Muscle layer of duodenum (tissue), 2 donors: Measurements from ENCODE around the gene MITD1.
"Not testable (repeated sequence)": the region's sequence is repeated elsewhere in the genome, so short reads cannot be mapped to it uniquely, and the experiment has no call there.

Experiments
- H3K27ac ChIP-seq: one replicate; pipeline ENCODE4 v1.7.0; 2013; ENCODE audit warnings: mild to moderate bottlenecking, low read length
- H3K27me3 ChIP-seq: one replicate; pipeline ENCODE4 v1.7.0; 2013; ENCODE audit warnings: low read depth, mild to moderate bottlenecking, control low read depth, low read length
- H3K36me3 ChIP-seq, 2 donors: one replicate each; pipeline ENCODE4 v1.7.0; 2013; ENCODE audit warnings: low read length in 2 of 2, control low read depth in 1 of 2, mild to moderate bottlenecking in 1 of 2; ENCODE audit not compliant: insufficient read depth in 2 of 2, control insufficient read depth in 1 of 2
- H3K4me1 ChIP-seq, 2 donors: one replicate each; pipeline ENCODE4 v1.7.0; 2013; ENCODE audit warnings: low read length in 2 of 2, mild to moderate bottlenecking in 2 of 2, control low read depth in 1 of 2, moderate library complexity in 1 of 2; ENCODE audit not compliant: insufficient read depth in 2 of 2, control insufficient read depth in 1 of 2
- H3K4me3 ChIP-seq, 2 donors: one replicate each; pipeline ENCODE4 v1.7.0; 2013; ENCODE audit warnings: low read length in 2 of 2, low read depth in 1 of 2, mild to moderate bottlenecking in 1 of 2
- H3K9me3 ChIP-seq, 2 donors: one replicate each; pipeline ENCODE4 v1.7.0; 2013; ENCODE audit warnings: low read length in 2 of 2, control low read depth in 1 of 2, mild to moderate bottlenecking in 1 of 2; ENCODE audit not compliant: control insufficient read depth in 1 of 2
- donor health status: healthy.

The MITD1 gene

DNA sequence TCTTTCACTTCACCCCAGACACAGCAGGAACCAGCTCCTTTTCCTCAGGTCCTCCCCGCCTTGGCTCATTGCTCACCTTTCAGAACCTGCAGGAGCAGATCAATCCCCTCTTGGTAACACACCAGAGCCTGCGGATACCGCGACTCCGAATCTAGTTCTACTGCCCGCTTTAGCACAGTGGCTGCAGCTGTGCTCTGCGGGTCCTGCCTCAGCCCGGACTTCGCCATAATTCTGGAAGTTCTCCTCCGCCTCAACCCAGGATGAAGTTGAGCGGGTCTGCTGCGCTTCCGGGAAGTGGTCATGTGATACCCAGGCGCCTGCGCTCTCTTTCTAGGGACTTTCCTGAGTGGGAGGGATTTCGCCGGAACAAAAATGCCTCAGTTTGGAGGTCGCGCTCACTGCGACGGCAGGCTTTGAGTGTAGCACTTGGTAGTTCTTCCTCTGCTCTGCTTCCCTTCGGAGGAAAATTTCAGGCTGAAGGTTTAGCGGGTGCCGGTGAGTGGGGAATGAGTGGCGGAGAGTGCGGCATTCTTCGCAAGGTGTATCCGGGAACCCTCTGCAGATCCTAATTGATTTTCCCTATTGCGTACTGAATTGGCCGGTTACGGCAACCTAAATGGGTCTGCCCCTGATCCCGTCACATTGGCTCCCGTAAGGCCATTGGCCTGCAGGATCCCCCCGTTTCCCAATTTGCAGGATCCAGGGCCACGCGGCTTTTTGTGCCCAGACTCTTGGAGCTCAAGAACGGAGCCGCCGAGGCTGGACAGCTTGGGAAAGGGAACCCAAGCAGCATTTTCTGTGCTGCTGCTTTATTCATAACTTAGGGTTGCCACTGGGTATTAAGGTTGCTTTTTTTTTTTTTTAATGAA, at the start of gene MITD1, which contains the start of gene MRPL30:
Gene MITD1, minus strand, starts transcription at position 304 of the 869 bp plus-strand sequence. Its CDS starts 77 bp downstream, at position 227.
Gene MRPL30, plus strand, starts transcription at position 430 of the 869 bp plus-strand sequence. CDS start 5,020 bp downstream, outside the sequence.
- peak within 1 kb of the TSS; percentile 92 to 98 for H3K4me3 ChIP-seq
- H3K27me3 ChIP-seq = no peaks in the 10 kb centered on the region
- no peaks in the 10 kb centered on the region for H3K9me3 ChIP-seq
- H3K27ac ChIP-seq = peak within 1 kb of the TSS; percentile 85
- peaks cover 11 to 52% of the 10 kb centered on the region in 2 donors for H3K4me1 ChIP-seq
- no peaks in the 10 kb centered on the region for H3K36me3 ChIP-seq

- Histone ChIP-seq H3K9me3 (no peaks in the 10 kb centered on the region), H3K27ac (no peak overlapping the region), H3K27me3 (no peaks in the 10 kb centered on the region), H3K4me1 (no peaks in the 10 kb centered on the region), H3K4me3 (no peak overlapping the region), H3K36me3 (peaks cover 0 to 12% of the 10 kb centered on the region in 2 donors)
These were observed 37.2 kb upstream of the MITD1 start for GRCh38 chr2:99217929-99218501.

GRCh38 chr2:99216096-99216495, 35.2 kb upstream of the MITD1 start:
- no peak overlapping the region for H3K4me3 ChIP-seq
- no peaks in the 10 kb centered on the region for H3K4me1 ChIP-seq
- H3K27ac ChIP-seq = no peak overlapping the region
- no peaks in the 10 kb centered on the region for H3K9me3 ChIP-seq
- H3K36me3 ChIP-seq = peaks cover 0 to 12% of the 10 kb centered on the region in 2 donors
- H3K27me3 ChIP-seq = no peaks in the 10 kb centered on the region

GRCh38 chr2:99205491-99205890, 24.6 kb upstream of the MITD1 start:
- peaks cover 0 to 2% of the 10 kb centered on the region in 2 donors for H3K9me3 ChIP-seq
- no peak overlapping the region for H3K27ac ChIP-seq
- no peaks in the 10 kb centered on the region for H3K27me3 ChIP-seq
- no peaks in the 10 kb centered on the region for H3K36me3 ChIP-seq
- H3K4me3 ChIP-seq = no peak overlapping the region
- no peaks in the 10 kb centered on the region for H3K4me1 ChIP-seq

DNA sequence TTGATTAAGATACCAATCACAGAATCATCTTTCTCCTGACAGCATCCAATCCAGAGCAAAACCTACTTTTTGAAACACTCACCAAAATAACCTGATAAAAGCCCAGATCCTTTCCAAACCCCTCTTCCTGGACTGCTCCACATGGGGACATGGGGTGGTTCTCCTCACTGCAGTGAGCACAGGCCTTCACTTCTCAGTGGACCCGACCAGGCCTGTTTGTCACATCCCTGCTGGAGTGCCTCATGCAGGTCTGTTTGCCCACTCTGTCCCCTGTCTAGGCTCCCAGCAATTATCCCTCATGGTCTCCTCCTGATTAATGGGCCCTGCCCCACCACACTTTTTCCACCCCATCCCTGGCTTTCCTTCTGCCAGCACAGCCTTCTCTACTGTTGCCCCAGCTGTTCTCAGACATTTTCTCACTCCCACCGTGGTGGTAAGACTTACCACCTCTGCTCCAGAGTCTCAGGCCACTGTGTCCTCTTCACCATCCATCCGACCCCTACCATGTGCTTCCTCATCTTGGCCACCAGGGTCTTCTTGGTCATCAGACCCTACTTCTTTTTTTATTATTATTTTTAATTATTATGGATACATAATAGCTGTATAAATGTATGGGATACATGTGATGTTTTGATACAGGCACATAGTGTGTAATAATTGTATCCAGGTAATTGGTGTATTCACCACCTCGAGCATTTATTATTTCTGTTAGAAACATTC, 21.3 kb upstream of the MITD1 start:
- Histone ChIP-seq H3K4me1 (no peaks in the 10 kb centered on the region), H3K4me3 (no peak overlapping the region), H3K27me3 (no peaks in the 10 kb centered on the region), H3K9me3 (no peaks in the 10 kb centered on the region), H3K36me3 (peaks cover 9 to 12% of the 10 kb centered on the region in 2 donors), H3K27ac (no peak overlapping the region)

DNA sequence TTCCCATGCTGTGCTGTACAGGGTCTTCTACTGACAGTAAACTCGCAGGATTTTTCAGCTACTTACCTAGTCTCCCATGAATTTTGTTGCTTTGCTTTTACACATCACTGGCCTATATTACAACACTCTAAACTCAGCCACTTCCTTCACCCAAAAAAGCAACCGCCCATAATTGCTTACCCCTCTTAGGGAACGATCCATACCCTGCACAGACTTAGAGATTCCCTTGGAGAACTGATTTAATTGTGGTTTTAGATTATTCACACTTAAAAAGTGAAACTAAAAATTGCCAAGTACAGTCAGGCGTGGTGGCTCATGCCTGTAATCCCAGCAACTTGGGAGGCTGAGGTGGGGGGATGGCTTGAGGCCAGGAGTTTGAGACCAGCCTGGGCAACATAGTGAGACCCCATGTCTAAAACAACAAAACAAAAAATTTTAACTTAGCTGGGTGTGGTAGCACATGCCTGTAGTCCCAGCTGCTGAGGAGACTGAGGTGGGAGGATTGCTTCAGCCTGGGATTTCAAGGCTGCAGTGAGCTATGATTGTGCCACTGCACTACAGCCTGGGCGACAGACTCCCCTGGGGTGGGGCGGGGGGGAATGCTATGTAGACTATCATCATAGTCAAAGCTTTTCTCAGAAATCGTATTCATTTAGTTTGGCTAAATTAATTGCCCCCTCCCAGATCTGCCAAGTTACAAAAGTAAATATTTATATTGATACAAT, 19.4 kb upstream of the MITD1 start:
- Histone ChIP-seq H3K27ac (no peak overlapping the region), H3K36me3 (peaks cover 23 to 27% of the 10 kb centered on the region in 2 donors), H3K4me3 (no peak overlapping the region), H3K4me1 (no peaks in the 10 kb centered on the region), H3K9me3 (no peaks in the 10 kb centered on the region), H3K27me3 (no peaks in the 10 kb centered on the region)

DNA sequence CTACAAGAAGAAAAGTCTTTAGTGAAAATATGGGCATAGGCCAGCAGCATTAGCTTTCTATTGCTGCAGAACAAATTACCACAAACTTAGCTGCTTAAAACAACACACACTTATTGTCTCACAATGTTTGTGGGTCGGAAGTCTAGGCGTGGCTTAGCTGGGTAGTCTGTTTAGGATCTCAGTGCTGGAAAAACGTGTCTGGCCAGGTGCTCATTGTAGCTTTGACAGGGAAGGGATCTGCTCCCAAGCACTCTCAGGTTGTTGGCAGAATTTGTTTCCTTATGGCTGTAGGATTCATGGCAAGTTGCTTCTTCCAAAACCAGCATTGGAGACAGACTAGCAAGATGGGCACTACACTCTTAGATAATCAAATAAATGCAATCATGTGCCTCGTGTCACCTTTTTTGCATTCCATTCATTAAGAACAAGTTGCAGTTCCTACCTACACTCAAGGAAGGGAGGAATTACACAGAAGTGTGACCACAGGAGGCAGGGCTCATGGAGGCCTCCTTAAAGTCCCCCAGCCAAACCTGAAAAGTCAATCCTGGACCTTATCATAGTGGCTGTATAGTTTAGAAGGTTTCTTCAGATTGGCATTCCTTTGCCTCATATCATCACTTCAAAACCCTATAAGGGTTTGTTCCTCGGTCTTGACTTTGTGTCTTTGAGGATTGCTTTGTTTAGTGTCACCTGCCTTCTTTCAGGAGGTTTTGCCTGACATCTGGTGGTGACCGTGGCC, 17.4 kb upstream of the MITD1 start:
- Histone ChIP-seq H3K4me3 (no peak overlapping the region), H3K27me3 (no peaks in the 10 kb centered on the region), H3K4me1 (no peaks in the 10 kb centered on the region), H3K27ac (no peak overlapping the region), H3K9me3 (no peaks in the 10 kb centered on the region), H3K36me3 (peaks cover 24 to 27% of the 10 kb centered on the region in 2 donors)

- not testable (repeated sequence) for H3K9me3 ChIP-seq, H3K27me3 ChIP-seq, H3K4me3 ChIP-seq, H3K27ac ChIP-seq, H3K4me1 ChIP-seq
- peaks cover 21 to 49% of the 10 kb centered on the region in 2 donors for H3K36me3 ChIP-seq
These were observed 11.5 kb upstream of the MITD1 start for GRCh38 chr2:99192364-99192763.

DNA sequence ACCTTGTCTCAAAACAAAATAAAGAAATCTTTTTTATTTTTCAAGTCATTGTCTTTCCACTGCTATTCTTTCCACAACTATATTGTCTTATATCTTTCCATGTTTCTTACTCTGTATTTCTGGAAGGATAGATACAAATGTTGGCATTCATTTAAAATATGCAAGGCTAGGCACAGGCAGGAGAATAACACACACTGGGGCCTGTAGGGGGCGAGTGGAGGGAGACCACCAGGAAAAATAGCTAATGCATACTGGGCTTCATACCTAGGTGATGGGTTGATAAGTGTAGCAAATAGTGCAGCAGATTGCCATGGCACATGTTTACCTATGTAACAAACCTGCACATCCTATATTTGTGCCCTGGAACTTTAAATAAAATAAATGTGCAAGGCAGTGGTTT, 9.7 kb upstream of the MITD1 start:
- no peak overlapping the region for H3K27ac ChIP-seq
- no peaks in the 10 kb centered on the region for H3K9me3 ChIP-seq
- no peaks in the 10 kb centered on the region for H3K4me1 ChIP-seq
- no peak overlapping the region for H3K4me3 ChIP-seq
- peaks cover 14 to 36% of the 10 kb centered on the region in 2 donors for H3K36me3 ChIP-seq
- no peaks in the 10 kb centered on the region for H3K27me3 ChIP-seq

DNA sequence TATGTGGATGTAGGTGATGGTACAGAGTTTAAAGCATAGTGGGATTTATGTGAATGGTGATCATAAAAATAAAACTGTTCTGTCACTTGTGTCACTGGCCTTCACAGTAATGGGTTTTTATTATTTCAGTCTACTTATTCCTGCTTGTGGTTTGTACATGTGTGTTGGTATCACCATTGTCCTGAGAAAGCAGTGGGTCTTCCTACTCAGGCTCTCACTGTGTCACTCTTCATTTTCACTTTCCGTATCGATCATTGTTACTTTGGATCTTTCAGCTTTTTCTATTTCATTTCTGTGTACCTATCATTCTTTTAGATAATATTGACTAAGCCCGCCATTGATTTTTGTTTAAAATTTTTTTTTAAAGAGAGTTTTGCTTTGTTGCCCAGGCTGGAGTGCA, 7.5 kb upstream of the MITD1 start:
- no peaks in the 10 kb centered on the region for H3K9me3 ChIP-seq
- no peak overlapping the region for H3K4me3 ChIP-seq
- no peaks in the 10 kb centered on the region for H3K27me3 ChIP-seq
- no peak overlapping the region for H3K27ac ChIP-seq
- H3K4me1 ChIP-seq = peaks cover 0 to 14% of the 10 kb centered on the region in 2 donors
- peaks cover 11 to 33% of the 10 kb centered on the region in 2 donors for H3K36me3 ChIP-seq
